Immature natural killer cell (primary cell): ENCODE data around the gene CSNK2A1. TPM values are rescaled to one million over a fixed set of nuclear protein-coding genes. Genes with fewer than 3 reads are reported as not detected.

Experiments used
- DNase-seq, 3 donors: peaks; one replicate each; pipeline ENCODE4 v3.0.0; 2022; ENCODE audit warnings: mixed read lengths in 1 of 3
- H3K27ac Mint-ChIP-seq, 6 donors: one replicate each; pipeline ENCODE4 v1.8.0; 2020; ENCODE audit warnings: mixed read lengths in 6 of 6, mild to moderate bottlenecking in 5 of 6, inconsistent platforms in 4 of 6, moderate library complexity in 3 of 6
- H3K27me3 Mint-ChIP-seq, 3 donors: one replicate each; pipeline ENCODE4 v1.8.0; 2020 to 2021; ENCODE audit warnings: low read depth in 3 of 3, mild to moderate bottlenecking in 3 of 3, mixed read lengths in 3 of 3, moderate library complexity in 3 of 3, inconsistent platforms in 1 of 3
- H3K36me3 Mint-ChIP-seq, 3 donors: one replicate each; pipeline ENCODE4 v1.8.0; 2020; ENCODE audit warnings: mixed read lengths in 3 of 3, inconsistent platforms in 2 of 3, mild to moderate bottlenecking in 2 of 3
- H3K4me1 Mint-ChIP-seq, 2 donors: one replicate each; pipeline ENCODE4 v1.8.0; 2020; ENCODE audit warnings: inconsistent platforms in 2 of 2, mild to moderate bottlenecking in 2 of 2, mixed read lengths in 2 of 2, moderate library complexity in 1 of 2
- H3K4me3 Mint-ChIP-seq, 5 donors: one replicate each; pipeline ENCODE4 v1.8.0; 2020; ENCODE audit warnings: mild to moderate bottlenecking in 5 of 5, mixed read lengths in 5 of 5, inconsistent platforms in 3 of 5, moderate library complexity in 3 of 5
- H3K9me3 Mint-ChIP-seq, 6 donors: one replicate each; pipeline ENCODE4 v1.8.0; 2020; ENCODE audit warnings: mild to moderate bottlenecking in 6 of 6, mixed read lengths in 6 of 6, inconsistent platforms in 4 of 6, moderate library complexity in 3 of 6
- polyA plus RNA-seq, 3 donors: library from polyadenylated mRNA; unstranded; fragments of 300-500 nt; fragmentation: Illumina TruSeq; gene quantifications; one replicate each; pipeline ENCODE4 v1.2.3, GENCODE V29; 2021

The CSNK2A1 gene
- polyA plus RNA-seq, 3 donors from 2014 or later = 39.9 to 65.9 (median 60.1) TPM

DNA sequence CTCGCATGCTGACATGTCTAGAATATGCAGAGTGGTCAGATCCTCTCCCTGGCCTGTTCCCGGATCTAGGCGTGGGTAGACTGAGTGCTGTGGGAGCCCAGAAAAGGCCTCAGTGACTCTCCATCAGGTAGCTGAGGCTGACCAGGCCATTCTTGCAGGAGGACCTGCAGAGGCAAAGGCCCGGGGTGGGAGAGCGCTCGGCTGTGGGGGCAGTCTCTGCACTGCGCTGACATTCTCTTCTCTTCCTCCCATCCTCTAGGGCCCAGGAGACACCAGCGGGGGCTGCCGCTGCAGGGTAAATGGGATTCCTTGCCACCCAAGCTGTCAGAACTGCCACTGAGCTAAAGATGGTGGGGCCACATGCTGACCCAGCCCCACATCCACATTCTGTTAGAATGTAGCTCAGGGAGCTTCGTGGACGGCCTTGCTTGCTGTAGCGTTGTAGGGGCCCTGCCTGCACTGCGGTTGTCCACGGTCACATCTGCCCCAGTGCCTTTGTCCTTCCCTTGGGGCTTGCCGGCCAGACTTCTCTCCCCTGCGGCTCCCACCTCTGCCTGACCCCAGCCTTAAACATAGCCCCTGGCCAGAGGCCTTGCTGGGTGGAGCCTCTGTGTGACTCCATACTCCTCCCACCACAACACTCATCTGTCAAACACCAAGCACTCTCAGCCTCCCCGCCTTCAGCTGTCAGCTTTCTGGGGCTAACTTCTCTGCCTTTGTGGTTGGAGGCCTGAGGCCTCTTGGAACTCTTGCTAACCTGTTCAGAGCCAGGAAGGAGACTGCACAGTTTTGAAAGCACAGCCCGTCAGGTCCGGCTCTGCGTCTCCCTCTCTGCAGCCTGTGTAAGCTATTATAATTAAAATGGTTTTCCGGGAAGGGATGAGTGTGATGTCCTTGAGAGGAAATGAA, 113.2 kb downstream of the CSNK2A1 start:
- no peak for DNase-seq
- Mint-ChIP-seq H3K4me1 (peaks cover 28 to 41% of the 10 kb centered on the region in 2 donors), H3K27me3 (peaks cover 2 to 6% (median 6%) of the 10 kb centered on the region in 3 donors), H3K4me3 (no peak overlapping the region), H3K36me3 (peaks cover 4 to 42% (median 4%) of the 10 kb centered on the region in 3 donors), H3K27ac (peak overlapping the region in 5 of 6 donors; percentile 46 to 62 (median 55)), H3K9me3 (no peaks in the 10 kb centered on the region)

DNA sequence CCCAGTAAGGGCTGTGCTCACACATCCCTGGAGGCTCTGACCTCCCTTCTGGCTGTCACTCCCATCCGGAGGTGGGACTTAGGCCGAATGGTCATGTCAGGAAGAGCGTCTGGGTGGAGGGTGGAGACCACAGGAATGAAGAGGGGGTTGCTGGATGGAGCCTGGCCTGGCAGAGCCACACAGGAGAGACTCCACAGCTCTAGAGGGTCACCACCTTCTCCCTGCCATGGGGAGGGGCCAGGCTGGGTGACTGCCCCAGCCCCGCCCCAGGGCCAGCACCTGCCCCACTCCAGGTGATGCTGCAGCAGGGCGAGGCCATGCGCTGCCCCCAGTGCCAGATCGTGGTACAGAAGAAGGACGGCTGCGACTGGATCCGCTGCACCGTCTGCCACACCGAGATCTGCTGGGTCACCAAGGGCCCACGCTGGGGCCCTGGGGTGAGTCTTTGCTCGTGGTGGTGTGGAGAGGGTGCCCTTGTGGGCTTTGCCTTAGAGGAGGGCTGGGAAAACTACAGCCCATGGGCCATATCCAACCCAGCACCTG, 114.9 kb downstream of the CSNK2A1 start:
- Mint-ChIP-seq H3K4me3 (no peak overlapping the region), H3K27me3 (peaks cover 2 to 6% (median 4%) of the 10 kb centered on the region in 3 donors), H3K4me1 (peaks cover 13 to 27% of the 10 kb centered on the region in 2 donors), H3K27ac (no peak overlapping the region), H3K36me3 (peaks cover 4 to 45% (median 4%) of the 10 kb centered on the region in 3 donors), H3K9me3 (no peaks in the 10 kb centered on the region)
- no peak for DNase-seq

DNA sequence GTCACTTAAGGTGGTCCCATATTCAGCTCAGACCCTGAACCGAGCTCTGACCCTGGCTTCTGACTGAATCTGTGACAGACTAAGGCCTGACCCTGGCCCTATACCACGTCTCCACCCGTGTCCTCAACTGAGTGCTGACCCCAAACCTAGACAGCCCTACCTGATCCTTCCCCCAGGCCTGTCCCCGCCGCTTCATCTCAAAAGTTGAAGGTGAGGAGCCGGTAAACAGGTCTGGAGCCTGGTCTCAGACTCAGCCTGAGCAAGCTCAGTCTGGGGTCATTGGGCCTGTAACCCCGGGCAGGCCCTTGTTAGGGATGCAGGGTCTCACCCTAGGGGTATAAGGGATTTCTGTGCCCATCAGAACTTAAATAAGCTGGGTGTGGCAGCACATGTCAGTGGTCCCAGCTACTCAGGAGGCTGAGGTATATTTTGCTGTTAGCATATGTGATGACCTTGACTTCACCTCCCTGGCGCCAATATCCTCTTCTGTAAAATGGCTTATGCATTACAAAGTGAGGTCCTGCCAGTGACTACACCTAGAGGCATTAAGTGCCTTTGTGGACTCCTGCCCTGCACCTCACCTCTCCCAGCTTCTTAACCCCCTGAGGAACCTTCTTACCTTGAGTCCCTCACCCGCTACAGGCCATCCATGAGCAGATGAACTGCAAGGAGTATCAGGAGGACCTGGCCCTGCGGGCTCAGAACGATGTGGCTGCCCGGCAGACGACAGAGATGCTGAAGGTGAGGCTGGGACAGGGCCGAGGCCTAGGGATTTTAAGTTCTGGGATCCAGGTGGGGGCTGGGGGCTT, 115.5 kb downstream of the CSNK2A1 start:
- Mint-ChIP-seq H3K9me3 (no peaks in the 10 kb centered on the region), H3K4me1 (peaks cover 7 to 20% of the 10 kb centered on the region in 2 donors), H3K4me3 (no peak overlapping the region), H3K27ac (peak overlapping the region in 2 of 6 donors; percentile 28 to 53), H3K36me3 (peaks cover 4 to 39% (median 4%) of the 10 kb centered on the region in 3 donors), H3K27me3 (peaks cover 0 to 2% (median 0%) of the 10 kb centered on the region in 3 donors)
- no peak for DNase-seq

DNA sequence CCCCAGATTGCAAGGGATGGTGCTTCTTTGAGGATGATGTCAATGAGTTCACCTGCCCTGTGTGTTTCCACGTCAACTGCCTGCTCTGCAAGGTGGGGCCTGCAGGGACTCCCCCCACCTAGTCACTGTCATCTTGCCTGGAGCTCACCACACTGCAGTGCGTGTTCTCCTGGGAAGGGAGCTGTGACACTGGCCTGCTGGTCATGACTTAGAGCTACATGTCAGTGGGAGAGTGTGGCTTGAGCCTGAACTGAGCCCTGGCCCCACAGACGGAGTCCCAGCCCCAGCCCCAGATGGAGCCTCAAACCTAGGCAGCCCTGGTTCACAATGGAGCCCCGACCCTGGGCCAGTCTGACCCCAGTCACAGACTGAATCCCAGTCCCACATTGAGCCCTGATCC, 116.2 kb downstream of the CSNK2A1 start:
- H3K4me1 Mint-ChIP-seq = peaks cover 5 to 14% of the 10 kb centered on the region in 2 donors
- peaks cover 0 to 2% (median 0%) of the 10 kb centered on the region in 3 donors for H3K27me3 Mint-ChIP-seq
- no peak overlapping the region for H3K4me3 Mint-ChIP-seq
- H3K27ac Mint-ChIP-seq = peak overlapping the region in 1 of 6 donors; percentile 28
- no peaks in the 10 kb centered on the region for H3K9me3 Mint-ChIP-seq
- no peak for DNase-seq
- H3K36me3 Mint-ChIP-seq = peaks cover 4 to 40% (median 4%) of the 10 kb centered on the region in 3 donors

DNA sequence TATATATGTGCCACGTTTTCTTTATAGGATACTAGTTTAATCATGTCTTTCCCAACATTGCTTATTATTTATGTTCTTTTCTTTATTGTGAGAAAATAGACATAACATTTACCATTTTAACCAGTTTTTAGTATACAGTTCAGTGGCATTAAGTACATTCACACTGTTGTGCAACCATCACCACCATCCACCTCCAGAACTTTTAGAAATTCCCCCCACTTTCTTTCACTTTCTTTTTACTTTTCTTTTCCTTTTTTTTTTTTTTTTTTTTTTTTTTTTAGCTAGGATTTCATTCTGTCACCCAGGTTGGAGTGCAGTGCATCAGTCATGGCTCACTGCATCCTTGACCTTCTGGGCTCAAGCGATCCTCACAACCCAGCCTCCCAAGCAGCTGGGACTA, 117.0 kb downstream of the CSNK2A1 start:
- no peaks in the 10 kb centered on the region for H3K9me3 Mint-ChIP-seq
- no peak overlapping the region for H3K4me3 Mint-ChIP-seq
- peaks cover 0 to under 1% (median 0%) of the 10 kb centered on the region in 3 donors for H3K27me3 Mint-ChIP-seq
- peaks cover 5 to 47% (median 6%) of the 10 kb centered on the region in 3 donors for H3K36me3 Mint-ChIP-seq
- no peak for DNase-seq
- peaks cover 6 to 11% of the 10 kb centered on the region in 2 donors for H3K4me1 Mint-ChIP-seq
- H3K27ac Mint-ChIP-seq = peak overlapping the region in 2 of 6 donors; percentile 54 to 62

Other genes starting within 250 kb of the CSNK2A1 start
- 10 to 100 TPM in 1 of 3 donors, 1 to 10 TPM in 2; 2.1 to 14.0 (median 6.1) TPM for gene ZCCHC3, start 246.2 kb downstream of the CSNK2A1 start, polyA plus RNA-seq
- gene SOX12, start 218.2 kb downstream of the CSNK2A1 start, polyA plus RNA-seq = under 1 TPM; 0.08 to 0.27 (median 0.21) TPM
- gene NRSN2, start 196.7 kb downstream of the CSNK2A1 start, polyA plus RNA-seq = 1 to 10 TPM; 6.7 to 8.9 (median 7.1) TPM
- gene TRIB3, start 163.0 kb downstream of the CSNK2A1 start, polyA plus RNA-seq = 10 to 100 TPM; 17.0 to 27.6 (median 25.0) TPM
- gene RBCK1, start 135.5 kb downstream of the CSNK2A1 start, polyA plus RNA-seq = 100 to 1,000 TPM; 110 to 131 (median 126) TPM
- gene TBC1D20, start 81.3 kb downstream of the CSNK2A1 start, polyA plus RNA-seq = 10 to 100 TPM; 19.4 to 38.3 (median 33.2) TPM
- not detected for gene TCF15, start 66.5 kb upstream of the CSNK2A1 start, polyA plus RNA-seq
- gene SRXN1, start 109.4 kb upstream of the CSNK2A1 start, polyA plus RNA-seq = 10 to 100 TPM; 23.1 to 44.6 (median 31.0) TPM
- not detected for gene SCRT2, start 132.0 kb upstream of the CSNK2A1 start, polyA plus RNA-seq
- gene SLC52A3, start 224.7 kb upstream of the CSNK2A1 start, polyA plus RNA-seq = not detected